ENCODE results near the gene AURKB. TPM values are rescaled to one million over a fixed set of nuclear protein-coding genes. Genes with fewer than 3 reads are reported as not detected.

The AURKB gene
- total and polyA plus RNA-seq, 2 of the 13 experiments (the other 11 are each of a cell fraction or from before 2014, with no cell fraction given): 29.5 to 75.3 TPM

GRCh38 chr17:8220783-8221662, 10.6 kb upstream of the AURKB start (continued):
- TF ChIP-seq SKIL (CRISPR knock-in tag; IDR thresholded peaks at IDR 0.05; ENCODE audit: borderline replicate concordance) (no peak; the same call in 1 of the 2 replicates), ZNF569 (CRISPR knock-in tag; IDR thresholded peaks at IDR 0.05; ENCODE audit: borderline replicate concordance) (no peak), SMAD3 (CRISPR knock-in tag; IDR thresholded peaks at IDR 0.05) (peak; percentile 82), SALL2 (CRISPR knock-in tag; IDR thresholded peaks at IDR 0.05) (no peak; the same call in 1 of the 2 replicates), ZNF317 (CRISPR knock-in tag; IDR thresholded peaks at IDR 0.05) (0 out of 2 replicates have a peak, but pooled peaks have one; percentile 2), KLF16 (CRISPR knock-in tag; IDR thresholded peaks at IDR 0.05) (peak in 1 of 2 experiments; percentile 59; a peak in 1 of 4 replicates), TBL1XR1 (IDR thresholded peaks at IDR 0.05; ENCODE audit: borderline replicate concordance, low read length, partially characterized antibody) (no peak), ZNF446 (CRISPR knock-in tag; IDR thresholded peaks at IDR 0.05) (no peak; the same call in 1 of the 2 replicates), CHCHD3 (CRISPR knock-in tag; IDR thresholded peaks at IDR 0.05) (no peak), PATZ1 (CRISPR knock-in tag; IDR thresholded peaks at IDR 0.05) (peak; percentile 76), ZBTB43 (CRISPR knock-in tag; conservative IDR thresholded peaks at IDR 0.05) (no peak), SNAPC5 (CRISPR knock-in tag; IDR thresholded peaks at IDR 0.05; ENCODE audit: borderline replicate concordance) (peak; percentile 56; the same call in 1 of the 2 replicates), ZNF850 (CRISPR knock-in tag; conservative IDR thresholded peaks at IDR 0.05) (0 out of 2 replicates have a peak, but pooled peaks have one; percentile 16), ZBTB44 (CRISPR knock-in tag; IDR thresholded peaks at IDR 0.05) (no peak), NR3C1 (CRISPR knock-in tag; IDR thresholded peaks at IDR 0.05) (no peak), ZNF256 (CRISPR knock-in tag; conservative IDR thresholded peaks at IDR 0.05) (no peak; the same call in 1 of the 2 replicates), MTF1 (CRISPR knock-in tag; IDR thresholded peaks at IDR 0.05) (no peak), TFE3 (CRISPR knock-in tag; IDR thresholded peaks at IDR 0.05) (peak; percentile 53), ZNF724P (CRISPR knock-in tag; IDR thresholded peaks at IDR 0.05; ENCODE audit: borderline replicate concordance) (0 out of 2 replicates have a peak, but pooled peaks have one; percentile 54)

Measured in HepG2 (cell line).